ENCODE data around the gene DSC2. TPM values are rescaled to one million over a fixed set of nuclear protein-coding genes. Genes with fewer than 3 reads are reported as not detected.

The DSC2 gene
- total RNA-seq, 1 donor from 2014 or later = 16.0 TPM

GRCh38 chr18:31093880-31094279, 8.3 kb downstream of the DSC2 start:
- Histone ChIP-seq H3F3A (ENCODE audit: low read depth) (no peaks in the 10 kb centered on the region), H3K27me3 (no peaks in the 10 kb centered on the region), H3K27ac (no peak overlapping the region), H3K4me3 (no peak overlapping the region), H3K4me2 (no peak overlapping the region), H4K20me1 (ENCODE audit: low read depth) (no peaks in the 10 kb centered on the region), H3K9ac (no peak overlapping the region), H3K36me3 (peaks cover 8% of the 10 kb centered on the region), H3K9me3 (ENCODE audit: low read depth) (no peaks in the 10 kb centered on the region), H2AFZ (replicated peaks) (no peak overlapping the region), H3K4me1 (no peaks in the 10 kb centered on the region), H3K79me2 (ENCODE audit: low read depth) (peaks cover 56% of the 10 kb centered on the region)
- Mint-ChIP-seq H3K9me3 (no peaks in the 10 kb centered on the region), H3K27ac (no peak overlapping the region), H3K27me3 (ENCODE audit: insufficient read depth, low read depth) (peaks cover 6% of the 10 kb centered on the region), H3K36me3 (peaks cover 14% of the 10 kb centered on the region), H3K4me1 (peaks cover 2% of the 10 kb centered on the region), H3K4me3 (no peak overlapping the region)
- TF ChIP-seq CTCF (IDR thresholded peaks at IDR 0.05) = no peak
- TF ChIP-seq EZH2 (IDR thresholded peaks at IDR 0.05) = no peak
- TF ChIP-seq EZH2phosphoT487 (IDR thresholded peaks at IDR 0.05) = no peak
- no peak for DNase-seq (ENCODE audit: low spot score)

GRCh38 chr18:31093294-31093693, 8.9 kb downstream of the DSC2 start:
- H3K27me3 ChIP-seq = no peaks in the 10 kb centered on the region
- H3F3A ChIP-seq (ENCODE audit: low read depth) = no peaks in the 10 kb centered on the region
- no peak overlapping the region for H3K27ac ChIP-seq
- Mint-ChIP-seq H3K27me3 (ENCODE audit: insufficient read depth, low read depth) (peaks cover 6% of the 10 kb centered on the region), H3K36me3 (peaks cover 14% of the 10 kb centered on the region), H3K4me3 (no peak overlapping the region), H3K4me1 (no peaks in the 10 kb centered on the region), H3K27ac (no peak overlapping the region), H3K9me3 (no peaks in the 10 kb centered on the region)
- H3K36me3 ChIP-seq = peaks cover 10% of the 10 kb centered on the region
- H4K20me1 ChIP-seq (ENCODE audit: low read depth) = no peaks in the 10 kb centered on the region
- H3K9ac ChIP-seq = no peak overlapping the region
- H3K79me2 ChIP-seq (ENCODE audit: low read depth) = peaks cover 50% of the 10 kb centered on the region
- H3K4me3 ChIP-seq = no peak overlapping the region
- no peak overlapping the region for H2AFZ ChIP-seq (replicated peaks)
- TF ChIP-seq EZH2phosphoT487 (IDR thresholded peaks at IDR 0.05) = no peak
- no peak for TF ChIP-seq CTCF (IDR thresholded peaks at IDR 0.05)
- TF ChIP-seq EZH2 (IDR thresholded peaks at IDR 0.05) = no peak
- H3K9me3 ChIP-seq (ENCODE audit: low read depth) = no peaks in the 10 kb centered on the region
- H3K4me2 ChIP-seq = no peak overlapping the region
- H3K4me1 ChIP-seq = no peaks in the 10 kb centered on the region
- no peak for DNase-seq (ENCODE audit: low spot score)

GRCh38 chr18:31091350-31091749, 10.9 kb downstream of the DSC2 start:
- Mint-ChIP-seq H3K4me3 (no peak overlapping the region), H3K27me3 (ENCODE audit: insufficient read depth, low read depth) (peaks cover 6% of the 10 kb centered on the region), H3K27ac (no peak overlapping the region), H3K36me3 (peaks cover 21% of the 10 kb centered on the region), H3K4me1 (no peaks in the 10 kb centered on the region), H3K9me3 (no peaks in the 10 kb centered on the region)
- no peak for DNase-seq (ENCODE audit: low spot score)
- Histone ChIP-seq H3K4me2 (no peak overlapping the region), H3K27me3 (no peaks in the 10 kb centered on the region), H3K4me1 (no peaks in the 10 kb centered on the region), H3F3A (ENCODE audit: low read depth) (no peaks in the 10 kb centered on the region), H3K36me3 (peaks cover 13% of the 10 kb centered on the region), H4K20me1 (ENCODE audit: low read depth) (no peaks in the 10 kb centered on the region), H2AFZ (replicated peaks) (no peak overlapping the region), H3K79me2 (ENCODE audit: low read depth) (peaks cover 31% of the 10 kb centered on the region), H3K9me3 (ENCODE audit: low read depth) (no peaks in the 10 kb centered on the region), H3K9ac (no peak overlapping the region), H3K4me3 (no peak overlapping the region), H3K27ac (no peak overlapping the region)
- TF ChIP-seq CTCF (IDR thresholded peaks at IDR 0.05) = no peak
- TF ChIP-seq EZH2phosphoT487 (IDR thresholded peaks at IDR 0.05) = no peak
- no peak for TF ChIP-seq EZH2 (IDR thresholded peaks at IDR 0.05)
